Germinal center (tissue), 1 donor: ENCODE results near the gene RNF168.
"Not testable (repeated sequence)": the region's sequence is repeated elsewhere in the genome, so short reads cannot be mapped to it uniquely, and the experiment has no call there.

Experiments used
- DNase-seq: peaks from one replicate; pipeline ENCODE4 v3.0.0; 2012; ENCODE audit warnings: mixed read lengths, low spot score

RNF168 gene

DNA sequence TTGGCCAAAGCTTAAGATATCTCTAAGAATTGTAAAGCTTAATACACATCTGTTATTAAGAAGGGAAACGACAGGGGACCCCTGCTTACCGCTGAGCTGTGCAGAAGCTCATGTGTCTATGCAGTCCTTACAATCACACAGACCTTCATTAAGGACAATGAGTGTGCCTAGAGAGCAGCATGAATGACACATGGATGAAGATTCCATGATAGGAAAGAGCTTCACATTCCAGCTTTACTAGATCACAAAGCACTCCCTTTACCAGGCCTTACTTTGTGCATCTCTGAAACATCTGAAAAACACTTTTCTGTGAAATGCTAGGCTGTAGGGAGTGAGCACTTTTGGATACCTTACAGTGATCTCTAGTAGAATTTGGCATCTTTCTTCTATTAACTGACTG, 32.0 kb downstream of the RNF168 start:
- DNase-seq: no peak

DNA sequence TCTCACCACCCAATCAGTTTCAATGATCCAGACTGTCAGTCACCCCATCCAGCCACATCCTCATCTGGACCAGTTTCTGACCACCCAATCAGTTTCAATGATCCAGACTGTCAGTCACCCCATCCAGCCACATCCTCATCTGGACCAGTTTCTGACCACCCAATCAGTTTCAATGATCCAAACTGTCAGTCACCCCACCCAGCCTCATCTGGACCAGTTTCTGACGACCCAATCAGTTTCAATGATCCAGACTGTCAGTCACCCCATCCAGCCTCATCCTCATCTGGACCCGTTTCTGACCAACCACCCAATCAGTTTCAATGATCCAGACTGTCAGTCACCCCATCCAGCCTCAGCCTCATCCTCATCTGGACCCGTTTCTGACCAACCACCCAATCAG, 33.4 kb downstream of the RNF168 start:
- DNase-seq: not testable (repeated sequence)

DNA sequence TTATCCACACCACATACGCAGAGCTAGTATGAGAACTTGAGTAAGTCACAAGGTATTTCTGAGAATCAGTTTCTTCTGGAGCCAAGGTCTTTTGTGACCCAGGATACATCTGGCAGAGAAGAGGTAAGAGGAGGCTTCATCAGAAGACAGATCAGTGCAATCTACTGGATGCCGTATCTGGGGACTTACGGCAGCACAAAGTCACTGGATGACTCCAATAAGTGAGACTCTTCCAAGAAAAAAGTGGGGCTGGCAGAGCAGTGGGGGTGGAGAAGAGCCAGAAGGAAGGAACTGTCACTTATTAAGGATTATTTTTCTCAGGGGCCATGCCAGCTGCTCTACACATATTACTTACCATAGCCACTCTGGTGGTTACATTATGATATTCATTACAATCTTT, 39.8 kb downstream of the RNF168 start:
- DNase-seq: no peak

DNA sequence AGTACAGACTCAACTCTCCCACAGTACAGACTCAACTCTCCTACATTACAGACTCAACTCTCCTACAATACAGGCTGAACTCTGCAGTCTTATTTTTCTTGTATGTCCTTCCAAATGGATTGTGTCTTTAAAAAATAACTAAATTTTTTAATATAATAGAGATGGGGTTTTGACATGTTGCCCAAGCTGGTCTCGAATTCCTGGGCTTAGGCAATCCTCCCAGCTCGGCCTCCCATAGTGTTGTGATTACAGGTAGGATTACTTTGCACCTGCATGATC, 40.2 kb downstream of the RNF168 start:
- no peak for DNase-seq

DNA sequence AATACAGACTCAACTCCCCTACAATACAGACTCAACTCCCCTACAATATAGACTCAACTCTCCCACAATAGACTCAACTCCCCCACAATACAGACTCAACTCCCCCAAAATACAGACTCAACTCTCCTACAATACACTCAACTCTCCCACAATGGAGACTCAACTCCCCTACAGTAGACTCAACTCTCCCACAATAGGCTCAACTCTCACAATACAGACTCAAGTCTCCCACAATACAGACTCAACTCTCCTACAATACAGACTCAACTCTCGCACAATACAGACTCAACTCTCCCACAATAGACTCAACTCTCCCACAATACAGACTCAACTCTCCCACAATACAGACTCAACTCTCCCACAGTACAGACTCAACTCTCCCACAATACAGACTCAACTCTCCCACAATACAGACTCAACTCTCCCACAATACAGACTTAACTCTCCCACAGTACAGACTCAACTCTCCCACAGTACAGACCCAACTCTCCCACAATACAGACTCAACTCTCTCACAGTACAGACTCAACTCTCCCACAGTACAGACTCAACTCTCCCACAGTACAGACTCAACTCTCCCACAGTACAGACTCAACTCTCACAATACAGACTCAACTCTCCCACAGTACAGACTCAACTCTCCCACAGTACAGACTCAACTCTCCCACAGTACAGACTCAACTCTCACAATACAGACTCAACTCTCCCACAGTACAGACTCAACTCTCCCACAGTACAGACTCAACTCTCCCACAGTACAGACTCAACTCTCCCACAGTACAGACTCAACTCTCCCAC, 40.7 kb downstream of the RNF168 start:
- not testable (repeated sequence) for DNase-seq

DNA sequence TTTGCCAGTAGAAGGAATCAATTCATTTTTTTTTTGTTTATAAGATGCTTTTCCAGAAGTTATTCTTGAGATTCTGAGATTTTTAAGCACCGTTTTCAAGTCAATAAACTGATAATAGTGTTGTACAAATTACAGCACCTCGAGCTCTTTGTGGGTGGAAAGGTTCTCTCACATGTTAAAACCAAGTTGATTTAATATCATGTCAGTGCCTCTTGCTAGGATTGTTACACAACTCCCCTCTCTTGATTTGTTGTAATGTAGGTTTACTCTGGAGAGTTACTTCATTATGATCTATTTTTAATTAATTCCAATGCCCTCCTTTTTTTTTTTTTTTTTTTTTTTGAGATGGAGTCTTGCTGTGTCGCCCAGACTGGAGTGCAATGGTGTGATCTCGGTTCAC, 45.5 kb downstream of the RNF168 start:
- DNase-seq: no peak

DNA sequence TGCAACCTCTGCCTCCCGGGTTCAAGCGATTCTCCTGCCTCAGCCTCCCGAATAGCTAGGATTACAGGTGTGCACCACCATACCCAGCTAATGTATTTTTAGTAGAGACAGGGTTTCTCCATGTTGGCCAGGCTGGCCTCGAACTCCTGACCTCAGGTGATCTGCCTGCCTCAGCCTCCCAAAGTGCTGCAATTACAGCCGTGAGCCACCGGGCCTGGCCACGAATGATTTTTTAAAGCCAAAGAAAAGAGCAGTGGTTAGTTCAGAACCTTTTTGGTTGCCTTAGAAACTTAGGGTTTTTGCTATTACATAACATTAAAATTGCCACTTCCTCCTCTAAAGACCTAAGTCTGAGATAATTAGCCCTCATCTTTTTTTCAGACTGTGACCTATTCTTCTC, 46.1 kb downstream of the RNF168 start:
- DNase-seq: not testable (repeated sequence)

DNA sequence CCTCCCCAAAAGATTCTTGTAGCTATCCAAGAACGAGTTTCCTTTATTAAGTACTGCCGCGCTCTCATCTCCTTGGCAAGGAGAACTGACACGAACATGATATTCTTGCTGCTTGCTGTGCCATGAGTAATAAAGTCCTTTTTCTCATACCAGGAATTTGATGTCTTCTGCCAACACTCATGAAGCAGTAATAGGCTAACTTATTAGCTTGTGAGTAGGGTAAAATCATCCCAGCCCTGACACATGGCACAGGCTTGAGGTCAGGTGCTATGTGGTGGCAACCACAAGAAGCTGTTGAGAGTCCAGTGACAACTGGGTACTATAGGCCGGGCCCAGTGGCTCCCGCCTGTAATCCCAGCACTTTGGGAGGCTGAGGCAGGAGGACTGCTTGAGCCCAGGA, 48.6 kb downstream of the RNF168 start:
- no peak for DNase-seq

DNA sequence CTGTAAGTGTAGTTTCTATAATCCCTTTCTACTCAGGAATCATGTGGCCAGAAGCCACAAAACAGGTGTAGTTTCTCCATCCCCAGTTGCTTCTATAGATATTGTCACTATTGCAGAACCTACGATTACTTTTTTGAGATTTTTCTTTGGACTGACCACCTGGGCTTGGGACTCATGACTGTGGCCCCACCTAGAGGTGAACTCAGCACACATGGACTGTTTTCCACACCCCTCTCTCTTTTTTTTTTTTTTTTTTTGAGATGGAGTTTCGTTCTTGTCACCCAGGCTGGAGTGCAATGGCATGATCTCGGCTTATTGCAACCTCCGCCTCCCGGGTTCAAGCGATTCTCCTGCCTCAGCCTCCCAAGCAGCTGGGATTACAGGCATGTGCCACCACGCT, 58.2 kb downstream of the RNF168 start:
- DNase-seq: not testable (repeated sequence)

DNA sequence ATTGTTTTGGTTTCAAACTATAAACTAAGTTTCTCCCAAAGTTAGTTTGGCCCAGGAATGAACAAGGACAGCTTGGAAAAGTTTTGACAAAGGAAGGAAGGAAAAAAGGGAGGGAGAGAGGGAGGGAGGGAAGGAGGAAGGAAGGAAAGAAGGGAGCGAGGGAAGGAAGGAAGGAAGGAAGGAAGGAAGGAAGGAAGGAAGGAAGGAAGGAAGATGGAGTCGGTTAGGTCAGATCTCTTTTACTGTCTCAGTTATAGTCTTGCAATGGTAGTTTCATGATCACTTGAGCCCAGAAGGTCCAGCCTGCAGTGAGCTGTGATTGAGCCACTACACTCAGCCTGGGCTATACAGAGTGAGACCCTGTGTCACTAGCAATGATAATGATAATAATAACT, 59.1 kb downstream of the RNF168 start:
- no peak for DNase-seq

DNA sequence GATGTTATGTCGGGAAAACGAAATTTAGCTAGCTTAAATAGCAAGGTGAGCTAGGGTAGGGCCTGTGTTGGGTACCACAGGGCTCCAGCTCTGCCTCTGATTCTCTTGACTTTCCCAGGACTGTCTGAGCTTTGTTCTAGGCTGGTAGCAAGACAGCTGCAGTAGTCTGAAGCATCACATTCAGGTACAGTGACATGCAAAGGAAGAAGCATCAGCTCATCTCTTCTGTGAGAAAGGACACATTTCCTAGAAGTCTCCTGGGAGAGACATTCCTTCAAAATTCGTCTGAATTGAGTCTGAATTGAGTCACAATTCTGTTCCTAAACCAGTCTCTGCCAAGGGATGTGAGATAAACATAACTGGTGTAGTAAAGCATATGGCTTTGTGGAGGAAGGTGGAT, 62.9 kb downstream of the RNF168 start:
- no peak for DNase-seq

DNA sequence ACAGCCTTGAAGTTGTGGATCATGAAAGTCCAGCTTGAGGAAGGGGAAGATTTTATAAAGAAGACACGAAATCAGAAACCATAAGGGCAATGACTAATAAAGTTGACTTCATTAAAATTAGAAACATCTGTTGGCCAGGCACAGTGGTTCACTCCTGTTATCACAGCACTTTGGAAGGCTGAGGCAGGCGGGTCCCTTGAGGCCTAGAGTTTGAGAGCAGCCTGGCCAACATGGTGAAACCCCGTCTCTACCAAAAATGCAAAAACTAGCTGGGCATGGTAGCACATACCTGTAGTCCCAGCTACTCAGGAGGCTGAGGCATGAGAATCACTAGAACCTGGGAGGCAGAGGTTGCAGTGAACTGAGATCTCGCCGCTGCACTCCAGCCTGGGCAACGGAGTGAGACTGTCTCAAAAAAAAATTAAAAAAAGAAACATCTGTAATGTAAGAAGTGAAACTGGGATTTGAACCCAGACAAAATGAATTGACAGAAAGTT, 63.5 kb downstream of the RNF168 start:
- DNase-seq: no peak

DNA sequence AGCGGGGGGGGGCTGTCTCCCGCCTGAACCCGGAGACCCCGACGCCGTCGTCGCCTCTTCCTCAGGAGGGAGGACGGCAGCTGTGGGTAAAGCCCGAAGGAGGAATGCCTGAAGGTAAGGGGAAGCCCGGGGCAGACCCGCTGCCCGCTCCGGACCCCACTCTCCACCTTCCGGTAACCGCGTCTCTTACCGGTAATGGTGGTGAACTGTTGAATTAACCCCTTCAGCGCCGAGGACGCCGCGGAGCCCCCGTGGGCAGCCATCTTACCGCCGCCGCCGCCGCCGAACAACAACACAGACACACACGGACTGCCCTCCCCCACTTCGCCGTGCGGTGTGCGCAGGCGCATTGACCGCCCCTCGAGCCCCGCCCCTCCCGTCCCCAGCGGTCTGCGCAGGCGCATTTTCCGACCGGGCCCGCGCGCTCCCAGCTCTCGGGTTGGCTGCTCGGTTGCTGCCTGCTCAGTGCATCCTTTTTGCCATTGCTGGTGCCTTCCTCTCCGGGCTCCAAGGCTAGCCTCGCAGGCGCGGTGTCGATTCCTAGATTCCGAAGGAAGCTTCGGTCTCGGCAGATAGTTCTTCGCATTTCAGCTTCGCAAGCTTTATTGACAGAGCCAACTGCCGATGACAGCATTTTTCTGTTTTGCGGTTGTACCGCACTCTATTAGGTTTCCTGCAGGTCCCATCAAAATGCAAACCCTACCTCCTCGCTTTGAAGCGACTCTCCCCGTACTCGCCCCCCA, 71.3 kb downstream of the RNF168 start, which contains the start of gene UBXN7:
Gene UBXN7 (minus strand): TSS at position 291 of the 743 bp plus-strand sequence. CDS start 28 bp downstream, at position 263.
- peak; percentile 100 for DNase-seq

DNA sequence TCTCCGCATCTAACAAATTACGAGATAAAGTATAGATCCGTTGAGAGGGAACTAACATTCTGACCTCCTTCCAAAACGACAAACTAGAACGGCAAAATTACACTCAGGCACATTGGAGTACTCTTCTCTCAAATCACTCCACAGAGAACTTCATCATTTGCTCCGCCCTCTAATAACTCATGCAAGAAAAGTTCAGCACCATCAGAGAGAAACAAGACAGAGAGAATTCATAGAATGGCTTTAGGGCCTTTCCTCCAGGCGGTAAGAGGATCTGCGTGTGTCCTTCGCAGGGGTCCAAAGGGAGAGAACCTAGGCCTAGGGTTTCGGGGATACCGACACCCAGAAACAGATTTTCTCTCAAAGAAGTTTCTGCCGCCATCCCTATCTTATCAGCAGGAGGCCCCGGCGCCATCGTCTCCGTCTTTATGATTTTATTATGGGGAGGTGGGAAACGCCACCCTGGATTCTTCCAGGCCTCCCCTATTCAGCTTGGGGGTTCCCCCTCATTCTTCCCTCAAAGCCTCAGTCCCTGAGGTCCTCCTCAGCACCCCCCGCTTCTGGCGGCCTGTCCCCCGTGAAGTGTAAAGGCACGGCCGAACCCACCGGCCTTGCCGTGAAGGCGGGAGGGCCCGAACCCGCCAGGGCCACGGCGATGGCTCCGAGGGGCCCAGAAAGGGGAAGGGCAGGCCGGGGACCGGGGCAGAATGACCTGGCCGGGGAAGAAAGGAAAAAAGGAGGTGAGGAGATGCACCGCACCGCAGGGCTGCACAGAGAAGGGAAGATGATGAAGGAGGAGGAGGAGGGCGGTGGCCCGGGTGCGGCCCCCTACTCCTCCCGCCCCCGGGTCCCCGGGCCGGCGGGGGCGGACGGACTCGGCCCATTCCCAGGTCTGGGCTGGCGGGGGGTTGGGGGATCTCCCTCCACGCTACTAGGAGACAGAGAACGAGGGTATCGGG, 72.1 kb downstream of the RNF168 start:
- peak; percentile 64 for DNase-seq

DNA sequence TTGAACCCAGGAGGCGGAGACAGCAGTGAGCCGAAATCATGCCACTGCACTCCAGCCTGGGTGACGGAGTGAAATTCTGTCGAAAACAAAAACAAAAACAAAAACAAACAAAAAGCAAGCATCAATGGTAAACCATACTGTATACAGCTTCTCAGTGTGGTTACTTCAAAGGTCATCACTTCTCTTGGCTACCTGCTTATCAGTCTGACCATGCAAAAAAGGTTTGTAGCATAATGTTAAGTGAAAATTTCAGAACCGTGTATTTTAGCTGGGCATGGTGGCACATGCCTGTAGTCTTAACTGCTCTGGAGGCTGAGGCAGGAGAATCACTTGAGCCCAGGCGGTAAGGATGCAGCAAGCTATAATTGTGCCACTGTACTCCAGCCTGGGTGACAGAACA, 75.5 kb downstream of the RNF168 start:
- no peak for DNase-seq

DNA sequence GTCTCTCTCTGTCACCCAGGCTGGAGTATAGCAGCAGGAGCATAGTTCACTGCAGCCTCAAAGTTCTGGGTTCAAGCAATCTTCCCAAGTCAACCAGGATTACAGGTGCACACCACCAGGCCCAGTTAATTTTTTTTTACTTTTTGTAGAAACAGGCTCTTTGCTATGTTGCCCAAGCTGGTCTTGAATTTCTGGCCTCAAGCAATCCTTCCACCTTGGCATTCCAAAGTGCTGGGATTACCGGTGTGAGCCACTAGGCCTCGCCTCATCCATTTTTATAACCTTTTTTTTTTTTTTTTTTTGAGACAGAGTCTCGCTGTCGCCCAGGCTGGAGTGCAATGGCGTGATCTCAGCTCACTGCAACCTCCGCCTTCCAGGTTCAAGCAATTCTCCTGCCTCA, 79.1 kb downstream of the RNF168 start:
- not testable (repeated sequence) for DNase-seq

DNA sequence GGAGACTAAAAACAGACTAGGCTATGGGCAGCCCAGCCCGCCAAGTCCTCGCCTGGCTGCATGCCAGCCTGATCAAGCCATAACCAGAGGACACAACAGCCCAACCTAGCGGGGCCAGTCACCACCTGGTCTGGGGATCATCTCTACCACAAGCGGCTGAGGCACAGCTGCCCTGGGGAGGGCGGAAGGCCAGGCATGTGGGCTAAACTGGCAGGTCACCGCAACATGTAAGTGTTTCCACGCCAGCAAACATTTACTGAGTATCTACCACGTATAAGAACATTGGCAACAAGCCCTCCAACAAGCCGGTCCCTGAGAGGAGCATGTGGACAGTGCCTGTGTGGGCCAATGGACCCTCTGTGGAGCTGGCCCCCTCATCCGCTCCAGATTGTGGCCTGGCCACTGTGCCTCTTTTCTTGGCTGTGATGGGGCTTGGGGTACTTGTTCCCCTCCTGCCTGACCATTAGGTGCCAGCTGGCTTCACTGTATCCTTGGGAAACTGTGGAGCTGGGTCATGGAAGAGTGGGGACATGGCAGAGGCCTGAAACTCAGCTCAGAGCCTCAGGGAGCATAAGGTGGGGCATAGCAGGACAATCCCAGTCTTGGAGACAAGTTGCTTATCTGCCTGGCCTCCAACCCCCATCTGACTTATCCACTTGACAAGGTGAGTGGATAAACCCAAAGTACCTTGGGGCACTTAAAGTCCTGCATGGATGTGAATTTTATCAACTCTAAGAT, 80.4 kb downstream of the RNF168 start:
- no peak for DNase-seq

DNA sequence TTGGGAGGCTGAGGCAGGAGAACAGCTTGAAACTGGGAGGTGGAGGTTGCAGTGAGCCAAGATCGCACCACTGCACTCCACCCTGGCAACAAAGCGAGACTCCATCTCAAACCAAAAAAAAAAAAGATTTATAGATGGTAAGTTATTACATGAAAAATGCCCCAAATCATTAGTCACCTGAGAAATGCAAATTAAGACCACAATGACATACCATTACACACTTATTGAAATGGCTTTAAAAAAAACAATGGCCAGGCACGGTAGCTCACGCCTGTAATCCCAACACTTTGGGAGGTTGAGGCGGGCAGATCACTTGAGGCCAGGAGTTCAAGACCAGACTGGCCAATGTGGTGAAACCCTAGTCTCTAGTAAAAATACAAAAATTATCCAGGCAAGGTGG, 81.9 kb downstream of the RNF168 start:
- not testable (repeated sequence) for DNase-seq

DNA sequence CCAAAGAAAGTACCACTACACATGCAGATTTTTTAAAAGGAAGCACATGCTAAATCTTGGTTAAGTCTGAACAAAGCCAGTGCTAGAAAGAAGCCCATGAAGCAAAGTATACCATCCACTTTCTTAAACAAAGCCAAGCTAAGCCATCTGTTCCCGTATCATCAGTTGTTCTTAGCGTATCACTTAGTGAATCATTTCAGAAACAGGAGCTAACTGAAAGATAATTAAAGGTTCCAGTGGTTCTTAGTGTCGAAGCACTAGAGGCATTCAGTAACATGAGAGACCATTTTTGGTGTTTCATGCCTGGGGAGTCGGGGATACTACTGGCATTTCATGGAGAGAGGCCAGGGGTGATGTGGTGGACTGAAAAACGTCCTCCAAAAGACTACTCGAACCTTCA, 84.2 kb downstream of the RNF168 start:
- DNase-seq: no peak
